Left ventricle myocardium inferior (tissue), 1 donor: ENCODE data around the gene LRP3. TPM values are rescaled to one million over a fixed set of nuclear protein-coding genes. Genes with fewer than 3 reads are reported as not detected.

Experiments used
- DNase-seq: peaks from one replicate; pipeline ENCODE4 v3.0.0-alpha.2; 2020
- H3K27ac ChIP-seq: fragments of 200-600 bp; replicated peaks from 2 replicates; pipeline ENCODE4 v1.8.0; 2021
- H3K27me3 ChIP-seq: fragments of 200-600 bp; 2 replicates; pipeline ENCODE4 v1.8.0; 2021; ENCODE audit warnings: low read depth
- H3K36me3 ChIP-seq: fragments of 200-600 bp; 2 replicates; pipeline ENCODE4 v1.8.0; 2021
- H3K4me1 ChIP-seq: fragments of 200-600 bp; 2 replicates; pipeline ENCODE4 v1.8.0; 2021
- H3K4me3 ChIP-seq: fragments of 200-600 bp; 2 replicates; pipeline ENCODE4 v1.8.0; 2021; ENCODE audit warnings: mild to moderate bottlenecking, moderate library complexity
- H3K9me3 ChIP-seq: fragments of 200-600 bp; replicated peaks from 2 replicates; pipeline ENCODE4 v1.8.0; 2021
- CTCF ChIP-seq: fragments of 200-600 bp; IDR thresholded peaks from 2 replicates; pipeline ENCODE4 v1.8.0; 2021; ENCODE audit warnings: antibody characterized with exemption, mild to moderate bottlenecking, borderline replicate concordance
- intact Hi-C: fragments of 100-400 bp; cut with micrococcal nuclease; formaldehyde crosslinking; loops from one replicate; pipeline ENCODE4 v1.11.0; 2022
- total RNA-seq: library from RNA; stranded (reverse); fragmentation: NEBNext Ultra II Directional; extraction: Animal tissue kit (Norgen Biotek cat#: 25700); gene quantifications from one replicate; pipeline ENCODE4 v1.2.1, GENCODE V29; 2021
- donor health status: DM: no; HTN: yes; CAD: no; lungs with severe emphysema.

The LRP3 gene
- total RNA-seq, 1 donor from 2014 or later = 20.8 TPM

DNA sequence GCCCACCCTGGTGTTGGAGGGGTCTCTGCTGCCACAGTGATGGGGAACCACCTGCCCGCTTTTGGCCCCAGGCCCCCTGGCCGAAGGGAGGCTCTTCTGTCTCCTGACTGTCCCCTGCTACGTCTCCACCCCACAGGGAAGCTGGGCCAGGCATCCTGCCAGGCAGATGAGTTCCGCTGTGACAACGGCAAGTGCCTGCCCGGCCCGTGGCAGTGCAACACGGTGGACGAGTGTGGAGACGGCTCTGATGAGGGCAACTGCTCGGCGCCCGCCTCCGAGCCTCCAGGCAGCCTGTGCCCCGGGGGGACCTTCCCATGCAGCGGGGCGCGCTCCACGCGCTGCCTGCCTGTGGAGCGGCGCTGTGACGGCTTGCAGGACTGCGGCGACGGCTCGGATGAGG is 11.0 kb downstream of the LRP3 start:
- no peaks in the 10 kb centered on the region for H3K4me1 ChIP-seq
- no peak for DNase-seq

DNA sequence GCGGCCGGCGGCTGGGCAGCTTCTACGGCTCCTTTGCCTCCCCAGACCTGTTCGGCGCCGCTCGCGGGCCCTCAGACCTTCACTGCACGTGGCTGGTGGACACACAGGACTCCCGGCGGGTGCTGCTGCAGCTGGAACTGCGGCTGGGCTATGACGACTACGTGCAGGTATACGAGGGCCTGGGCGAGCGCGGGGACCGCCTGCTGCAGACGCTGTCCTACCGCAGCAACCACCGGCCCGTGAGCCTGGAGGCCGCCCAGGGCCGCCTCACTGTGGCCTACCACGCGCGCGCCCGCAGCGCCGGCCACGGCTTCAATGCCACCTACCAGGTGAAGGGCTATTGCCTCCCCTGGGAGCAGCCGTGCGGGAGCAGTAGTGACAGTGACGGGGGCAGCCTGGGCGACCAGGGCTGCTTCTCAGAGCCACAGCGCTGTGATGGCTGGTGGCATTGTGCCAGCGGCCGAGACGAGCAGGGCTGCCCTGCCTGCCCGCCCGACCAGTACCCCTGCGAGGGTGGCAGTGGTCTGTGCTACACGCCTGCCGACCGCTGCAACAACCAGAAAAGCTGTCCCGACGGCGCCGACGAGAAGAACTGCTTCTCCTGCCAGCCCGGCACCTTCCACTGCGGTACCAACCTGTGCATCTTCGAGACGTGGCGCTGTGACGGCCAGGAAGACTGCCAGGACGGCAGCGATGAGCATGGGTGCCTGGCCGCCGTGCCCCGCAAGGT is 11.6 kb downstream of the LRP3 start:
- no peaks in the 10 kb centered on the region for H3K9me3 ChIP-seq
- DNase-seq = no peak
- H3K36me3 ChIP-seq = peaks cover 12% of the 10 kb centered on the region
- no peak overlapping the region for H3K4me3 ChIP-seq
- no peaks in the 10 kb centered on the region for H3K4me1 ChIP-seq
- no peaks in the 10 kb centered on the region for H3K27me3 ChIP-seq
- TF ChIP-seq CTCF = no peak
- no peak overlapping the region for H3K27ac ChIP-seq
- intact Hi-C loops = no loop called here

More for the DNA sequence above, 11.0 kb downstream of the LRP3 start:
- no peaks in the 10 kb centered on the region for H3K9me3 ChIP-seq
- no peak overlapping the region for H3K27ac ChIP-seq
- intact Hi-C loops = no loop called here
- no peak for TF ChIP-seq CTCF
- no peaks in the 10 kb centered on the region for H3K27me3 ChIP-seq
- H3K36me3 ChIP-seq = peaks cover 12% of the 10 kb centered on the region
- no peak overlapping the region for H3K4me3 ChIP-seq

DNA sequence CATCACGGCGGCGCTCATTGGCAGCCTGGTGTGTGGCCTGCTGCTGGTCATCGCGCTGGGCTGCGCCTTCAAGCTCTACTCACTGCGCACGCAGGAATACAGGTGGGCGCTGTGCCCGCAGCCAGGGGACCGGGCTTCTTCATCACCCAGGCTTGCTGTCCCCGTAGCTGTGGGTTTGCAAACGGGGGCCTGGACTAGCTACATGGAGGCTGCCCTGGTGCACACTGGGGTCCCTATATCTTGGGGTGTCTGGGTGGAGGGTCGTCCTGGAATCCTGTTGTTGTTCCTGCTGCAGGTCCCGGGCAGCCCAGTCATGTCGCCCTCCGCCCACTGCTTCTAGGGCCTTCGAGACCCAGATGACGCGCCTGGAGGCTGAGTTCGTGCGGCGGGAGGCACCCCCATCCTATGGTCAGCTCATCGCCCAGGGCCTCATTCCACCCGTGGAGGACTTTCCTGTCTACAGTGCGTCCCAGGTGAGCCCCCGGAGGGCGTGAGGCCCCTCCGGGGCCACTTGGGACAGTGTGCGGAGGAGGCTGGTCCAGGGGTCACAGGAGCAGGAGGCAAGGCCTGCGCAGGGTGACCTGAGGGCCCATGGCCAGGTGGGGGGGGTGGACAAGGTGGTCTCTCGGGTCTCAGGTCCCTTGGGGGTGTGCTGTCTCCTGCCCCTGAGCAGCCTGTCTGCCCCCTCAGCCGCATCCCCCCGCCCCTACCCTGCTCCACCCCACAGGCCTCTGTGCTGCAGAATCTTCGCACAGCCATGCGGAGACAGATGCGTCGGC is 12.3 kb downstream of the LRP3 start:
- H3K27ac ChIP-seq = no peak overlapping the region
- DNase-seq = no peak
- H3K9me3 ChIP-seq = no peaks in the 10 kb centered on the region
- no peaks in the 10 kb centered on the region for H3K4me1 ChIP-seq
- TF ChIP-seq CTCF = no peak
- H3K4me3 ChIP-seq = no peak overlapping the region
- peaks cover 12% of the 10 kb centered on the region for H3K36me3 ChIP-seq
- intact Hi-C loops = no loop called here
- no peaks in the 10 kb centered on the region for H3K27me3 ChIP-seq

- Histone ChIP-seq H3K27me3 (no peaks in the 10 kb centered on the region), H3K9me3 (no peaks in the 10 kb centered on the region), H3K4me3 (no peak overlapping the region), H3K27ac (no peak overlapping the region), H3K4me1 (no peaks in the 10 kb centered on the region), H3K36me3 (peaks cover 12% of the 10 kb centered on the region)
- no peak for DNase-seq
- TF ChIP-seq CTCF = no peak
- intact Hi-C loops = no loop called here
Observed at GRCh38 chr19:33207040-33207620, 13.0 kb downstream of the LRP3 start.

DNA sequence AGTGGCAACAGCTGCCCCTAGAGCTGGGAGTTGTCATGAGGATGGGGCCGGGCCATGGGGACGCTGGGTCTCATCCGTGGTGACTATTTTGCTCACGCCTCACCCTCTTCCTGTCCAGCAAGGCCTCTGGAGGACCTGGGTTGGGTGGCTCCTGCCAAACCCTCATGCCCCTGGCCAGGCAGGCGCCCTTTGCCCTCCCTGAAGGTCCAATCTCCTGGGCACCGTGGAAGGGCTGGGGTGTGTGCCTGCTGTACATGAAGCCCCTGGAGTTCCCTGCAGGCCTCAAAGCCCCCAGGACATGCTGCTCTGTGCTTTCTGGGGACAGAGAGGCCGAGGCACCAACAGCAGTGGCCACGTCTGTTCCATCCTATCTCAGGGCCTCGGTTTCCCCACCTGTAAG is 13.8 kb downstream of the LRP3 start:
- TF ChIP-seq CTCF = no peak
- H3K4me3 ChIP-seq = no peak overlapping the region
- no peaks in the 10 kb centered on the region for H3K9me3 ChIP-seq
- H3K36me3 ChIP-seq = peaks cover 12% of the 10 kb centered on the region
- no peaks in the 10 kb centered on the region for H3K4me1 ChIP-seq
- H3K27me3 ChIP-seq = no peaks in the 10 kb centered on the region
- no peak for DNase-seq
- H3K27ac ChIP-seq = no peak overlapping the region
- intact Hi-C loops = no loop called here
